Keratinocyte (primary cell): Measurements from ENCODE around the gene BFSP1. TPM values are rescaled to one million over a fixed set of nuclear protein-coding genes. Genes with fewer than 3 reads are reported as not detected.

ENCODE experiments used
- DNase-seq: peaks from one replicate; pipeline ENCODE4 v3.0.0-alpha.2; 2011; ENCODE audit warnings: low read depth, missing footprints, low spot score
- FAIRE-seq: peaks from 2 replicates; lab custom pipeline; 2011; peaks lifted over from hg19 to GRCh38; lab: Jason Lieb, UNC
- H2AFZ ChIP-seq: 2 replicates; pipeline ENCODE4 v1.6.0; 2012; ENCODE audit warnings: low read length, control low read depth, inconsistent platforms; ENCODE audit not compliant: control insufficient read depth
- H3K27ac ChIP-seq: 2 replicates; pipeline ENCODE4 v1.5.1; 2011; ENCODE audit warnings: low read length; ENCODE audit not compliant: control insufficient read depth, insufficient read depth
- H3K27me3 ChIP-seq: 3 replicates; pipeline ENCODE4 v1.6.0; 2011; ENCODE audit warnings: low read length; ENCODE audit not compliant: control insufficient read depth, insufficient read depth; ENCODE audit errors: extremely low read depth
- H3K36me3 ChIP-seq, 2 experiments: 2 replicates in 1 of 2; 3 replicates in 1 of 2; pipeline ENCODE4 v1.5.1; 2011; ENCODE audit warnings: low read length in 2 of 2, mild to moderate bottlenecking in 1 of 2; ENCODE audit not compliant: control insufficient read depth in 2 of 2, insufficient read depth in 2 of 2; ENCODE audit errors: extremely low read depth in 1 of 2
- H3K4me1 ChIP-seq: 3 replicates; pipeline ENCODE4 v1.5.1; 2011; ENCODE audit warnings: low read length; ENCODE audit not compliant: control insufficient read depth, insufficient read depth; ENCODE audit errors: extremely low read depth
- H3K4me2 ChIP-seq: 3 replicates; pipeline ENCODE4 v1.6.0; 2011; ENCODE audit warnings: low read depth, low read length; ENCODE audit not compliant: control insufficient read depth, insufficient read depth; ENCODE audit errors: extremely low read depth
- H3K4me3 ChIP-seq, 3 experiments: fragments of 200-600 bp in 1 of 3; sonication (generic) in 1 of 3; 2 replicates in 2 of 3; 3 replicates in 1 of 3; pipeline ENCODE4 v1.5.1; 2011 to 2016; ENCODE audit warnings: low read length in 3 of 3, mild to moderate bottlenecking in 3 of 3, control low read depth in 2 of 3, inconsistent platforms in 1 of 3, low read depth in 1 of 3, mixed read lengths in 1 of 3, mixed run types in 1 of 3, moderate library complexity in 1 of 3; ENCODE audit not compliant: control insufficient read depth in 2 of 3, insufficient read depth in 2 of 3; ENCODE audit errors: extremely low read depth in 1 of 3
- H3K79me2 ChIP-seq: 2 replicates; pipeline ENCODE4 v1.6.0; 2012; ENCODE audit warnings: low read length; ENCODE audit not compliant: control insufficient read depth, insufficient read depth
- H3K9ac ChIP-seq: 3 replicates; pipeline ENCODE4 v1.6.0; 2011; ENCODE audit warnings: low read length; ENCODE audit not compliant: control insufficient read depth, insufficient read depth; ENCODE audit errors: extremely low read depth
- H3K9me1 ChIP-seq: 3 replicates; pipeline ENCODE4 v1.6.0; 2011; ENCODE audit warnings: low read length; ENCODE audit not compliant: control insufficient read depth, insufficient read depth; ENCODE audit errors: extremely low read depth
- H3K9me3 ChIP-seq: 2 replicates; pipeline ENCODE4 v1.5.1; 2012; ENCODE audit warnings: low read depth, low read length; ENCODE audit not compliant: control insufficient read depth
- H4K20me1 ChIP-seq: 3 replicates; pipeline ENCODE4 v1.6.0; 2011; ENCODE audit warnings: low read length; ENCODE audit not compliant: control insufficient read depth, insufficient read depth; ENCODE audit errors: extremely low read depth
- CTCF ChIP-seq, 3 experiments: IDR thresholded peaks in 1 of 3; conservative IDR thresholded peaks in 1 of 3; optimal IDR thresholded peaks in 1 of 3; 2 replicates in 2 of 3; 3 replicates in 1 of 3; pipeline versions ENCODE3 to v1.5.1; 2011; ENCODE audit warnings: low read length in 3 of 3, mild to moderate bottlenecking in 3 of 3, moderate library complexity in 2 of 3, control low read depth in 1 of 3, inconsistent platforms in 1 of 3; ENCODE audit not compliant: insufficient read depth in 2 of 3; ENCODE audit errors: extremely low read depth in 1 of 3
- EZH2 ChIP-seq: IDR thresholded peaks from one replicate; pipeline ENCODE4 v1.6.1; 2012; ENCODE audit warnings: inconsistent platforms, mild to moderate bottlenecking, low read length, moderate library complexity
- dilution Hi-C: fragments of 300-500 bp; cut with MboI; formaldehyde crosslinking; loops from one replicate; pipeline ENCODE4 v1.7.0; 2020; ENCODE audit warnings: low sequenced_read_pairs; ENCODE audit not compliant: extremely low pct_ligation_motif_present
- polyA plus RNA-seq, 5 experiments: library from polyadenylated mRNA; depleted of rRNA in 3 of 5; stranded (reverse) in 3 of 5; stranded (forward) in 1 of 5; unstranded in 1 of 5; fragments of >200 nt; gene quantifications; 1 replicate in 1 of 5; 2 replicates in 3 of 5; 3 replicates in 1 of 5; pipeline versions ENCODE4 v1.2.1 to v1.2.3, GENCODE V29; 2011 to 2012; ENCODE audit warnings: missing spikeins in 2 of 5, low read depth in 1 of 5, low replicate concordance in 1 of 5

BFSP1 gene
- polyA plus RNA-seq, 1 donor (not counting 4 experiments of a cell fraction or from before 2014, with no cell fraction given) = 2.2 TPM

GRCh38 chr20:17519606-17520285 lies 11.4 kb downstream of the BFSP1 start:
- dilution Hi-C loops = no loop called here
- H3K4me2 ChIP-seq = no peak overlapping the region

GRCh38 chr20:17518339-17519052 lies 12.7 kb downstream of the BFSP1 start:
- no peak overlapping the region for H3K9ac ChIP-seq
- peaks cover 6% of the 10 kb centered on the region for H3K4me1 ChIP-seq
- no peak for TF ChIP-seq CTCF (optimal IDR thresholded peaks at IDR 0.05 in 1 of 3, IDR thresholded peaks at IDR 0.05 in 1 of 3, conservative IDR thresholded peaks at IDR 0.05 in 1 of 3; ENCODE audit: extremely low read depth in 1 of 3, insufficient read depth in 2 of 3, low read length in 3 of 3)
- no peak for TF ChIP-seq EZH2
- H3K9me3 ChIP-seq = no peaks in the 10 kb centered on the region
- no peak for FAIRE-seq
- DNase-seq = no peak
- no peaks in the 10 kb centered on the region for H4K20me1 ChIP-seq
- no peak overlapping the region for H3K27ac ChIP-seq
- no peak overlapping the region for H2AFZ ChIP-seq
- dilution Hi-C loops = no loop called here
- no peaks in the 10 kb centered on the region for H3K9me1 ChIP-seq
- H3K27me3 ChIP-seq = no peaks in the 10 kb centered on the region
- no peak overlapping the region for H3K4me2 ChIP-seq
- no peaks in the 10 kb centered on the region for H3K36me3 ChIP-seq
- H3K4me3 ChIP-seq = no peak overlapping the region
- no peaks in the 10 kb centered on the region for H3K79me2 ChIP-seq

More at GRCh38 chr20:17519606-17520285, 11.4 kb downstream of the BFSP1 start:
- Histone ChIP-seq H3K9me1 (no peaks in the 10 kb centered on the region), H3K27ac (no peak overlapping the region), H4K20me1 (no peaks in the 10 kb centered on the region), H3K9ac (no peak overlapping the region), H3K4me1 (peaks cover 6% of the 10 kb centered on the region), H3K9me3 (no peaks in the 10 kb centered on the region), H2AFZ (no peak overlapping the region), H3K79me2 (no peaks in the 10 kb centered on the region), H3K36me3 (no peaks in the 10 kb centered on the region), H3K27me3 (no peaks in the 10 kb centered on the region), H3K4me3 (no peak overlapping the region)
- FAIRE-seq = no peak
- DNase-seq = no peak
- TF ChIP-seq CTCF (optimal IDR thresholded peaks at IDR 0.05 in 1 of 3, IDR thresholded peaks at IDR 0.05 in 1 of 3, conservative IDR thresholded peaks at IDR 0.05 in 1 of 3; ENCODE audit: extremely low read depth in 1 of 3, insufficient read depth in 2 of 3, low read length in 3 of 3) (no peak), EZH2 (no peak)
